ENCODE data around the gene AGRN. TPM values are rescaled to one million over a fixed set of nuclear protein-coding genes. Genes with fewer than 3 reads are reported as not detected.
"Not testable (repeated sequence)": the region's sequence is repeated elsewhere in the genome, so short reads cannot be mapped to it uniquely, and the experiment has no call there.

AGRN gene
- total and polyA plus RNA-seq, 8 donors = 40.5 to 166 (median 71.4) TPM

GRCh38 chr1:1013105-1013921 lies 6.6 kb upstream of the AGRN start, which contains the start of gene ISG15:
Gene ISG15, plus strand, starts transcription at chr1:1013497. Its CDS starts 77 bp downstream, at chr1:1013574.
- no peaks in the 10 kb centered on the region for H3K9me3 ChIP-seq
- intact Hi-C loops (cut with DNase I) = no loop called here
- H3K27me3 ChIP-seq = no peaks in the 10 kb centered on the region
- TF ChIP-seq CTCF (IDR thresholded peaks at IDR 0.05) = no peak
- ATAC-seq = peak; percentile 95 to 97 (median 96)
- 2 to 3% methylated on average over 30 of the region's 30 CpGs for WGBS, 2 donors
- H3K4me3 ChIP-seq = peak within 1 kb of the TSS; percentile 35 to 63 (median 51)
- FAIRE-seq = no peak
- H3K27ac ChIP-seq = peak within 1 kb of the TSS; percentile 64 to 89 (median 80)
- no peaks in the 10 kb centered on the region for H3K36me3 ChIP-seq
- H3K4me1 ChIP-seq = peaks cover 0 to 5% (median 3%) of the 10 kb centered on the region in 3 donors
- DNase-seq = peak; percentile 81 to 92 (median 88)

GRCh38 chr1:1013922-1014648 lies 5.8 kb upstream of the AGRN start:
- FAIRE-seq = no peak
- intact Hi-C loops (cut with DNase I) = no loop called here
- DNase-seq = peak in 5 of 6 donors; percentile 12 to 74 (median 54)
- H3K36me3 ChIP-seq = no peaks in the 10 kb centered on the region
- no peak for ATAC-seq
- H3K4me3 ChIP-seq = peak overlapping the region; percentile 35 to 63 (median 51)
- TF ChIP-seq CTCF (IDR thresholded peaks at IDR 0.05) = no peak
- H3K27ac ChIP-seq = peak overlapping the region; percentile 64 to 89 (median 80)
- no peaks in the 10 kb centered on the region for H3K27me3 ChIP-seq
- H3K9me3 ChIP-seq = no peaks in the 10 kb centered on the region
- H3K4me1 ChIP-seq = peaks cover 0 to 5% (median 3%) of the 10 kb centered on the region in 3 donors
- 74 to 78% methylated on average over 40 to 41 of the region's 41 CpGs for WGBS, 2 donors

- no peak overlapping the region for H3K4me3 ChIP-seq
- no peaks in the 10 kb centered on the region for H3K27me3 ChIP-seq
- H3K36me3 ChIP-seq = no peaks in the 10 kb centered on the region
- 75 to 81% methylated on average over 20 of the region's 20 CpGs for WGBS, 2 donors
- DNase-seq = peak in 4 of 6 donors; percentile 13 to 71 (median 48)
- FAIRE-seq = no peak
- ATAC-seq = no peak
- H3K27ac ChIP-seq = no peak overlapping the region
- no peaks in the 10 kb centered on the region for H3K9me3 ChIP-seq
- peaks cover 0 to 5% (median 3%) of the 10 kb centered on the region in 3 donors for H3K4me1 ChIP-seq
- no peak for TF ChIP-seq CTCF (IDR thresholded peaks at IDR 0.05)
- intact Hi-C loops (cut with DNase I) = no loop called here
These were observed 4.9 kb upstream of the AGRN start for GRCh38 chr1:1014799-1015681.

GRCh38 chr1:1017397-1018320 lies 2.3 kb upstream of the AGRN start:
- H3K9me3 ChIP-seq; intact Hi-C loops (cut with DNase I); H3K27me3 ChIP-seq; H3K27ac ChIP-seq; ATAC-seq; H3K36me3 ChIP-seq; H3K4me3 ChIP-seq; FAIRE-seq: not testable (repeated sequence)
- DNase-seq = peak in 1 of 6 donors; percentile 9
- WGBS, 2 donors = 61 to 63% methylated on average over 16 to 17 of the region's 17 CpGs
- peaks cover 0 to 13% (median 7%) of the 10 kb centered on the region in 3 donors for H3K4me1 ChIP-seq

GRCh38 chr1:1018321-1018685 lies 1.6 kb upstream of the AGRN start:
- H3K27me3 ChIP-seq; H3K9me3 ChIP-seq; H3K4me3 ChIP-seq; intact Hi-C loops (cut with DNase I); H3K27ac ChIP-seq; ATAC-seq; FAIRE-seq; H3K36me3 ChIP-seq: not testable (repeated sequence)
- DNase-seq = peak in 2 of 6 donors; percentile 52 to 69
- peaks cover 0 to 13% (median 6%) of the 10 kb centered on the region in 3 donors for H3K4me1 ChIP-seq
- WGBS, 2 donors = 86 to 95% methylated on average over 26 of the region's 26 CpGs

Measured in pancreas (tissue), 10 donors.